ENCODE measurements around the gene CD209. TPM values are rescaled to one million over a fixed set of nuclear protein-coding genes. Genes with fewer than 3 reads are reported as not detected.

The CD209 gene
- polyA plus RNA-seq, 1 donor from 2014 or later: not detected

- peak overlapping the region; percentile 59 for H3K4me3 ChIP-seq (ENCODE audit: low read length)
- no peaks in the 10 kb centered on the region for H3K9me3 ChIP-seq (ENCODE audit: low read length)
- no peak overlapping the region for H3K27ac ChIP-seq (ENCODE audit: low read length)
- H3F3A ChIP-seq (ENCODE audit: insufficient read depth, low read length, poor library complexity, severe bottlenecking): no peaks in the 10 kb centered on the region
- H3K4me2 ChIP-seq (ENCODE audit: low read length): no peak overlapping the region
- TF ChIP-seq CTCF (IDR thresholded peaks at IDR 0.05; ENCODE audit: poor library complexity, severe bottlenecking): no peak
- no peak for TF ChIP-seq MXI1 (conservative IDR thresholded peaks at IDR 0.05; ENCODE audit: poor library complexity, severe bottlenecking)
- no peak overlapping the region for H2AFZ ChIP-seq (ENCODE audit: low read depth, low read length)
- no peaks in the 10 kb centered on the region for H4K20me1 ChIP-seq (ENCODE audit: insufficient read depth)
- H3K27me3 ChIP-seq (ENCODE audit: insufficient read depth, low read depth, low read length): peaks cover 42% of the 10 kb centered on the region
- H3K9me2 ChIP-seq (ENCODE audit: insufficient read depth, low read length): no peaks in the 10 kb centered on the region
- H3K36me3 ChIP-seq (ENCODE audit: insufficient read depth, low read length): no peaks in the 10 kb centered on the region
- H3K79me2 ChIP-seq (replicated peaks; ENCODE audit: insufficient read depth, low read length): no peaks in the 10 kb centered on the region
- H3K9ac ChIP-seq (ENCODE audit: low read length): no peak overlapping the region
Measured at GRCh38 chr19:7788933-7789323, 41.6 kb upstream of the CD209 start.

GRCh38 chr19:7788178-7788932 lies 41.0 kb upstream of the CD209 start:
- Histone ChIP-seq H3K9ac (ENCODE audit: low read length) (peak overlapping the region; percentile 20), H2AFZ (ENCODE audit: low read depth, low read length) (no peak overlapping the region), H3K4me3 (ENCODE audit: low read length) (peak overlapping the region; percentile 59)

More at GRCh38 chr19:7788178-7788932, 41.0 kb upstream of the CD209 start:
- H3K27me3 ChIP-seq (ENCODE audit: insufficient read depth, low read depth, low read length): peaks cover 42% of the 10 kb centered on the region
- H3K36me3 ChIP-seq (ENCODE audit: insufficient read depth, low read length): no peaks in the 10 kb centered on the region
- H3K9me2 ChIP-seq (ENCODE audit: insufficient read depth, low read length): no peaks in the 10 kb centered on the region
- TF ChIP-seq TAF1 (IDR thresholded peaks at IDR 0.05; ENCODE audit: low read depth) (no peak), SMC3 (conservative IDR thresholded peaks at IDR 0.05; ENCODE audit: poor library complexity) (no peak), EZH2 (IDR thresholded peaks at IDR 0.05; ENCODE audit: borderline replicate concordance, insufficient read depth, low read length, poor library complexity, severe bottlenecking) (no peak), EP300 (conservative IDR thresholded peaks at IDR 0.05; ENCODE audit: poor library complexity, severe bottlenecking) (no peak), CTCF (IDR thresholded peaks at IDR 0.05; ENCODE audit: poor library complexity, severe bottlenecking) (no peak), MXI1 (conservative IDR thresholded peaks at IDR 0.05; ENCODE audit: poor library complexity, severe bottlenecking) (no peak), POLR2AphosphoS5 (IDR thresholded peaks at IDR 0.05) (no peak), REST (IDR thresholded peaks at IDR 0.05; ENCODE audit: borderline replicate concordance) (no peak), RAD21 (conservative IDR thresholded peaks at IDR 0.05) (no peak)
- no peaks in the 10 kb centered on the region for H3K79me2 ChIP-seq (replicated peaks; ENCODE audit: insufficient read depth, low read length)
- no peaks in the 10 kb centered on the region for H3F3A ChIP-seq (ENCODE audit: insufficient read depth, low read length, poor library complexity, severe bottlenecking)
- H3K4me2 ChIP-seq (ENCODE audit: low read length): no peak overlapping the region
- no peak overlapping the region for H3K27ac ChIP-seq (ENCODE audit: low read length)
- H3K9me3 ChIP-seq (ENCODE audit: low read length): no peaks in the 10 kb centered on the region
- no peaks in the 10 kb centered on the region for H4K20me1 ChIP-seq (ENCODE audit: insufficient read depth)
